Lower leg skin (tissue), 4 donors: ENCODE results near the gene FSTL5. TPM values are rescaled to one million over a fixed set of nuclear protein-coding genes. Genes with fewer than 3 reads are reported as not detected.
"Not testable (repeated sequence)": the region's sequence is repeated elsewhere in the genome, so short reads cannot be mapped to it uniquely, and the experiment has no call there.

Experiments
- DNase-seq, 2 donors: peaks; one replicate each; pipeline ENCODE4 v3.0.0-alpha.2; 2019; ENCODE audit warnings: low spot score in 2 of 2
- H3K4me3 ChIP-seq: fragments of 200-600 bp; sonication (generic); 2 replicates; pipeline ENCODE4 v1.5.1; 2017; ENCODE audit warnings: mild to moderate bottlenecking, low read depth; ENCODE audit not compliant: poor library complexity, severe bottlenecking
- CTCF ChIP-seq, 3 donors: fragments of 450-650 bp; IDR thresholded peaks; one replicate each; pipeline ENCODE4 v1.5.1; 2016; ENCODE audit warnings: antibody characterized with exemption in 3 of 3, mild to moderate bottlenecking in 3 of 3, moderate library complexity in 2 of 3
- POLR2A ChIP-seq, 2 donors: fragments of 450-650 bp; IDR thresholded peaks; one replicate each; pipeline ENCODE4 v1.6.1; 2016 to 2017; ENCODE audit warnings: antibody characterized with exemption in 2 of 2, mild to moderate bottlenecking in 1 of 2, moderate library complexity in 1 of 2
- WGBS, 2 donors: methylation state at CpG; one replicate each; pipeline ENCODE4 v1.1.5; 2018; 5-methylcytosine and 5-hydroxymethylcytosine counted together
- intact Hi-C: fragments of 100-400 bp; cut with DNase I; formaldehyde crosslinking; loops from one replicate; pipeline ENCODE4 v1.15.0; 2023; ENCODE audit warnings: low total_unique reads
- total RNA-seq, 4 donors: library from RNA; depleted of rRNA; stranded (reverse); fragments of >200 nt; gene quantifications; one replicate each; pipeline ENCODE4 v1.1.0, GENCODE V29; 2016

The FSTL5 gene
- total RNA-seq, 4 donors from 2014 or later: not detected

- intact Hi-C loops: no loop called here
- WGBS, 2 donors: 60 to 71% methylated on average over 1 of the region's 1 CpG
- TF ChIP-seq CTCF (IDR thresholded peaks at IDR 0.05): no peak
- no peak for TF ChIP-seq POLR2A (IDR thresholded peaks at IDR 0.05)
- H3K4me3 ChIP-seq: no peak overlapping the region
- DNase-seq: no peak
These were observed 401.0 kb downstream of the FSTL5 start for GRCh38 chr4:161762796-161763195.

- DNase-seq: no peak
- H3K4me3 ChIP-seq: no peak overlapping the region
- TF ChIP-seq CTCF (IDR thresholded peaks at IDR 0.05): no peak
- intact Hi-C loops: no loop called here
- WGBS, 2 donors: 86 to 88% methylated on average over 3 of the region's 3 CpGs
These were observed 403.8 kb downstream of the FSTL5 start for GRCh38 chr4:161760008-161760407.

GRCh38 chr4:161758412-161758811 lies 405.4 kb downstream of the FSTL5 start:
- H3K4me3 ChIP-seq, intact Hi-C loops, DNase-seq: not testable (repeated sequence)
- WGBS, 2 donors: 92 to 95% methylated on average over 9 of the region's 9 CpGs

- H3K4me3 ChIP-seq: no peak overlapping the region
- no peak for TF ChIP-seq POLR2A (IDR thresholded peaks at IDR 0.05)
- TF ChIP-seq CTCF (IDR thresholded peaks at IDR 0.05): no peak
- intact Hi-C loops: no loop called here
- WGBS, 2 donors: 71 to 74% methylated on average over 2 of the region's 2 CpGs
- no peak for DNase-seq
These were observed 434.9 kb downstream of the FSTL5 start for GRCh38 chr4:161728929-161729328.

GRCh38 chr4:161721947-161722346 lies 441.9 kb downstream of the FSTL5 start:
- DNase-seq: no peak
- intact Hi-C loops: no loop called here
- no peak for TF ChIP-seq CTCF (IDR thresholded peaks at IDR 0.05)
- TF ChIP-seq POLR2A (IDR thresholded peaks at IDR 0.05): no peak
- H3K4me3 ChIP-seq: no peak overlapping the region

GRCh38 chr4:161717084-161717483 lies 446.7 kb downstream of the FSTL5 start:
- H3K4me3 ChIP-seq: no peak overlapping the region
- 61 to 79% methylated on average over 1 of the region's 1 CpG for WGBS, 2 donors
- no peak for TF ChIP-seq CTCF (IDR thresholded peaks at IDR 0.05)
- TF ChIP-seq POLR2A (IDR thresholded peaks at IDR 0.05): no peak
- intact Hi-C loops: no loop called here
- no peak for DNase-seq
